Glomerular visceral epithelial cell (primary cell): Measurements from ENCODE around the gene PAPPA.

ENCODE experiments used
- DNase-seq: peaks from one replicate; pipeline ENCODE4 v3.0.0-alpha.2; 2016; ENCODE audit errors: extremely low spot score

PAPPA gene

GRCh38 chr9:116276196-116276493, 122.6 kb downstream of the PAPPA start:
- no peak for DNase-seq

GRCh38 chr9:116276651-116277121, 123.1 kb downstream of the PAPPA start:
- DNase-seq, result no peak

GRCh38 chr9:116278326-116278725, 124.7 kb downstream of the PAPPA start:
- DNase-seq, result no peak

- peak; percentile 20 for DNase-seq
Measured at GRCh38 chr9:116279230-116279629, 125.6 kb downstream of the PAPPA start.

GRCh38 chr9:116280529-116280928, 126.9 kb downstream of the PAPPA start:
- DNase-seq, result no peak

- DNase-seq, result no peak
Measured at GRCh38 chr9:116282597-116282996, 129.0 kb downstream of the PAPPA start.

- DNase-seq, result no peak
Measured at GRCh38 chr9:116284518-116284917, 130.9 kb downstream of the PAPPA start.

GRCh38 chr9:116285320-116285719, 131.7 kb downstream of the PAPPA start:
- no peak for DNase-seq

- no peak for DNase-seq
Measured at GRCh38 chr9:116286297-116286696, 132.7 kb downstream of the PAPPA start.

GRCh38 chr9:116287721-116288120, 134.1 kb downstream of the PAPPA start:
- no peak for DNase-seq

GRCh38 chr9:116288658-116289057, 135.1 kb downstream of the PAPPA start:
- DNase-seq, result peak; percentile 98

GRCh38 chr9:116297346-116297745, 143.8 kb downstream of the PAPPA start:
- DNase-seq, result peak; percentile 28

- no peak for DNase-seq
Measured at GRCh38 chr9:116298249-116298648, 144.7 kb downstream of the PAPPA start.

GRCh38 chr9:116298878-116299391, 145.3 kb downstream of the PAPPA start:
- no peak for DNase-seq

GRCh38 chr9:116300360-116300870, 146.8 kb downstream of the PAPPA start:
- DNase-seq, result no peak

GRCh38 chr9:116303270-116303669, 149.7 kb downstream of the PAPPA start:
- no peak for DNase-seq

- DNase-seq, result no peak
Measured at GRCh38 chr9:116303886-116304538, 150.4 kb downstream of the PAPPA start.

- DNase-seq, result no peak
Measured at GRCh38 chr9:116304761-116305160, 151.2 kb downstream of the PAPPA start.

- DNase-seq, result no peak
Measured at GRCh38 chr9:116308076-116308475, 154.5 kb downstream of the PAPPA start.

GRCh38 chr9:116309900-116310611, 156.5 kb downstream of the PAPPA start:
- no peak for DNase-seq

- DNase-seq, result no peak
Measured at GRCh38 chr9:116312221-116312620, 158.6 kb downstream of the PAPPA start.

GRCh38 chr9:116313638-116314037, 160.0 kb downstream of the PAPPA start:
- no peak for DNase-seq

GRCh38 chr9:116316246-116316645, 162.7 kb downstream of the PAPPA start:
- no peak for DNase-seq
